GM23338 (cell line): ENCODE measurements around the gene FAM168A. TPM values are rescaled to one million over a fixed set of nuclear protein-coding genes. Genes with fewer than 3 reads are reported as not detected.

Experiments used
- ATAC-seq: fragments of 200-7000 bp; cut with Tn5 transposase; 3 replicates; pipeline ENCODE4 v1.9.1; 2020
- DNase-seq: peaks from one replicate; pipeline ENCODE4 v3.0.0-alpha.2; 2015; ENCODE audit warnings: low spot score
- H2AFZ ChIP-seq: fragments of 200-600 bp; sonication (generic); 2 replicates; pipeline ENCODE4 v1.8.0; 2016; ENCODE audit warnings: antibody characterized with exemption, mild to moderate bottlenecking, moderate library complexity
- H3F3A ChIP-seq: fragments of 200-600 bp; sonication (generic); replicated peaks from 2 replicates; pipeline ENCODE4 v1.8.0; 2017; ENCODE audit warnings: antibody characterized with exemption, mixed run types, low read depth
- H3K27ac ChIP-seq: fragments of 200-600 bp; sonication (generic); 2 replicates; pipeline ENCODE4 v1.6.1; 2016; ENCODE audit warnings: low read depth
- H3K27me3 ChIP-seq: fragments of 200-600 bp; sonication (generic); 2 replicates; pipeline ENCODE4 v1.8.0; 2016; ENCODE audit warnings: mild to moderate bottlenecking, mixed run types, moderate library complexity; ENCODE audit not compliant: insufficient read depth
- H3K36me3 ChIP-seq: fragments of 200-600 bp; sonication (generic); 2 replicates; pipeline ENCODE4 v1.8.0; 2016; ENCODE audit warnings: mild to moderate bottlenecking; ENCODE audit not compliant: insufficient read depth
- H3K4me1 ChIP-seq: fragments of 200-600 bp; sonication (generic); 2 replicates; pipeline ENCODE4 v1.8.0; 2016; ENCODE audit warnings: mild to moderate bottlenecking, moderate library complexity; ENCODE audit not compliant: insufficient read depth
- H3K4me2 ChIP-seq: fragments of 200-600 bp; sonication (generic); 2 replicates; pipeline ENCODE4 v1.7.1; 2017; ENCODE audit warnings: mixed run types
- H3K4me3 ChIP-seq: fragments of 200-600 bp; sonication (generic); 2 replicates; pipeline ENCODE4 v1.6.1; 2016; ENCODE audit warnings: mixed run types
- H3K79me2 ChIP-seq: fragments of 200-600 bp; sonication (generic); replicated peaks from 2 replicates; pipeline ENCODE4 v1.8.0; 2017; ENCODE audit warnings: mild to moderate bottlenecking; ENCODE audit not compliant: insufficient read depth
- H3K9me2 ChIP-seq: fragments of 200-600 bp; sonication (generic); 2 replicates; pipeline ENCODE4 v1.8.0; 2017; ENCODE audit not compliant: insufficient read depth
- H4K20me1 ChIP-seq: fragments of 200-600 bp; sonication (generic); replicated peaks from 2 replicates; pipeline ENCODE4 v1.8.0; 2017; ENCODE audit warnings: mild to moderate bottlenecking; ENCODE audit not compliant: insufficient read depth
- H3K27ac Mint-ChIP-seq: 2 replicates; pipeline ENCODE4 v1.8.0; 2020; ENCODE audit warnings: inconsistent platforms, mild to moderate bottlenecking, moderate library complexity, mixed read lengths
- H3K27me3 Mint-ChIP-seq: 3 replicates; pipeline ENCODE4 v1.8.0; 2022; ENCODE audit warnings: low read depth, mild to moderate bottlenecking, moderate library complexity, mixed read lengths, inconsistent platforms; ENCODE audit not compliant: insufficient read depth, poor library complexity
- H3K36me3 Mint-ChIP-seq: 3 replicates; pipeline ENCODE4 v1.8.0; 2021; ENCODE audit warnings: low read depth, mild to moderate bottlenecking, inconsistent platforms, moderate library complexity, mixed read lengths
- H3K4me1 Mint-ChIP-seq: 3 replicates; pipeline ENCODE4 v1.8.0; 2020; ENCODE audit warnings: mild to moderate bottlenecking, inconsistent platforms, mixed read lengths
- H3K4me3 Mint-ChIP-seq: 3 replicates; pipeline ENCODE4 v1.8.0; 2021; ENCODE audit warnings: moderate library complexity, mild to moderate bottlenecking, inconsistent platforms, mixed read lengths
- H3K9me3 Mint-ChIP-seq: 3 replicates; pipeline ENCODE4 v1.8.0; 2020; ENCODE audit warnings: moderate library complexity, mild to moderate bottlenecking, inconsistent platforms, mixed read lengths
- CREB1 ChIP-seq: fragments of 250-450 bp; sonication (Bioruptor Pico); IDR thresholded peaks from 2 replicates; pipeline ENCODE4 v1.5.0; 2020; ENCODE audit warnings: low read depth, mild to moderate bottlenecking, moderate library complexity
- CTCF ChIP-seq, 2 experiments: fragments of 200-600 bp in 1 of 2; sonication (generic) in 1 of 2; conservative IDR thresholded peaks; 2 replicates each; pipeline versions ENCODE4 v1.5.1 to v1.6.1; 2016 to 2017; ENCODE audit warnings: antibody characterized with exemption in 2 of 2, low read depth in 2 of 2, mild to moderate bottlenecking in 2 of 2, moderate library complexity in 1 of 2
- ETS1 ChIP-seq: IDR thresholded peaks from 2 replicates; pipeline ENCODE4 v1.6.1; 2016; ENCODE audit warnings: antibody characterized with exemption
- EZH2 ChIP-seq: fragments of 200-600 bp; sonication (generic); IDR thresholded peaks from one replicate; pipeline ENCODE4 v1.8.0; 2017; ENCODE audit warnings: antibody characterized with exemption, mild to moderate bottlenecking, low read depth; ENCODE audit not compliant: unreplicated experiment
- EZH2phosphoT487 ChIP-seq: fragments of 200-600 bp; sonication (generic); IDR thresholded peaks from one replicate; pipeline ENCODE4 v1.8.1; 2018; ENCODE audit warnings: antibody characterized with exemption; ENCODE audit not compliant: unreplicated experiment
- JUNB ChIP-seq: IDR thresholded peaks from one replicate; pipeline ENCODE4 v1.6.1; 2016; ENCODE audit warnings: antibody characterized with exemption; ENCODE audit not compliant: unreplicated experiment
- NANOG ChIP-seq: IDR thresholded peaks from 2 replicates; pipeline ENCODE4 v1.6.1; 2016; ENCODE audit warnings: antibody characterized with exemption, borderline replicate concordance
- POLR2AphosphoS5 ChIP-seq: IDR thresholded peaks from 2 replicates; pipeline ENCODE4 v1.6.1; 2016; ENCODE audit warnings: antibody characterized with exemption, low read depth
- REST ChIP-seq: IDR thresholded peaks from one replicate; pipeline ENCODE4 v1.6.1; 2018; ENCODE audit warnings: antibody characterized with exemption; ENCODE audit not compliant: unreplicated experiment
- STAT1 ChIP-seq: IDR thresholded peaks from one replicate; pipeline ENCODE4 v1.6.1; 2016; ENCODE audit warnings: antibody characterized with exemption; ENCODE audit not compliant: unreplicated experiment
- ZNF114 ChIP-seq: fragments of 250-450 bp; sonication (Bioruptor Pico); IDR thresholded peaks from 2 replicates; pipeline ENCODE4 v1.5.0; 2020; ENCODE audit warnings: mild to moderate bottlenecking, moderate library complexity
- ZNF331 ChIP-seq: fragments of 250-450 bp; sonication (Bioruptor Pico); IDR thresholded peaks from 2 replicates; pipeline ENCODE4 v1.5.0; 2020; ENCODE audit warnings: low read depth, mild to moderate bottlenecking, moderate library complexity
- ZNF462 ChIP-seq: fragments of 250-450 bp; sonication (Bioruptor Pico); IDR thresholded peaks from 2 replicates; pipeline ENCODE4 v1.5.0; 2020; ENCODE audit warnings: mild to moderate bottlenecking, moderate library complexity
- polyA plus RNA-seq: library from polyadenylated mRNA; unstranded; fragments of >200 nt; fragmentation: Nextera tagmentation; extraction: Ambion mirVana; gene quantifications from 2 replicates; pipeline ENCODE4 v1.2.1, GENCODE V29; 2016
- total RNA-seq: library from RNA; depleted of rRNA; stranded (reverse); fragments of >200 nt; shearing (Covaris generic); gene quantifications from 2 replicates; pipeline ENCODE4 v1.2.3, GENCODE V29; 2014

FAM168A gene
- total and polyA plus RNA-seq, 2 experiments from 2014 or later = 8.0 to 20.3 TPM

- TF ChIP-seq JUNB (no peak), CREB1 (CRISPR knock-in tag) (no peak), POLR2AphosphoS5 (no peak), EZH2 (no peak), ZNF331 (CRISPR knock-in tag) (no peak)
Observed at GRCh38 chr11:73428699-73429098, 169.2 kb downstream of the FAM168A start (continued).

- Histone ChIP-seq H3K36me3 (no peaks in the 10 kb centered on the region), H3K27ac (no peak overlapping the region), H2AFZ (no peak overlapping the region), H4K20me1 (no peaks in the 10 kb centered on the region; the same call in 1 of the 2 replicates), H3K79me2 (no peaks in the 10 kb centered on the region), H3K4me2 (no peak overlapping the region), H3K4me1 (no peaks in the 10 kb centered on the region), H3K27me3 (no peaks in the 10 kb centered on the region), H3F3A (no peaks in the 10 kb centered on the region), H3K9me2 (no peaks in the 10 kb centered on the region), H3K4me3 (no peak overlapping the region)
- no peak overlapping the region for H3K4me3 Mint-ChIP-seq
- H3K27ac Mint-ChIP-seq = no peak overlapping the region
- H3K9me3 Mint-ChIP-seq = no peaks in the 10 kb centered on the region
- peaks cover 3% of the 10 kb centered on the region; the same call in 2 of the 3 replicates for H3K4me1 Mint-ChIP-seq
- DNase-seq (no peak), ATAC-seq (no peak)
- no peaks in the 10 kb centered on the region for H3K36me3 Mint-ChIP-seq
- peaks cover 1% of the 10 kb centered on the region for H3K27me3 Mint-ChIP-seq
- TF ChIP-seq STAT1 (no peak), NANOG (no peak), ZNF462 (CRISPR knock-in tag) (no peak), CREB1 (CRISPR knock-in tag) (no peak), ZNF331 (CRISPR knock-in tag) (no peak), ZNF114 (CRISPR knock-in tag) (no peak), ETS1 (no peak), EZH2 (no peak), JUNB (no peak), EZH2phosphoT487 (no peak), REST (no peak), CTCF (conservative IDR thresholded peaks at IDR 0.05; ENCODE audit: low read depth in 2 of 2) (no peak), POLR2AphosphoS5 (no peak)
Observed at GRCh38 chr11:73428227-73428626, 169.7 kb downstream of the FAM168A start.
